ENCODE data around the gene FSTL5. TPM values are rescaled to one million over a fixed set of nuclear protein-coding genes. Genes with fewer than 3 reads are reported as not detected.

FSTL5 gene
- total RNA-seq, 2 experiments from 2014 or later = not detected

- no peaks in the 10 kb centered on the region for H3K4me1 ChIP-seq (ENCODE audit: insufficient read depth, low read length, poor library complexity, severe bottlenecking)
- intact Hi-C loops (cut with micrococcal nuclease; ENCODE audit: unreplicated experiment) = no loop called here
- no peak overlapping the region for H3K27ac ChIP-seq (ENCODE audit: low read depth, low read length, poor library complexity, severe bottlenecking)
- H4K20me1 ChIP-seq (ENCODE audit: insufficient read depth, low read length) = no peaks in the 10 kb centered on the region
- H3K4me2 ChIP-seq (ENCODE audit: low read length) = no peak overlapping the region
- H3K9me3 ChIP-seq (ENCODE audit: low read length) = no peaks in the 10 kb centered on the region
- no peaks in the 10 kb centered on the region for H3K79me2 ChIP-seq (ENCODE audit: insufficient read depth, low read depth, low read length)
- BruUV-seq (replicated peaks) = no TSS peak
- no peaks in the 10 kb centered on the region for H3K36me3 ChIP-seq (ENCODE audit: insufficient read depth, low read length)
- TF ChIP-seq CTCF (conservative IDR thresholded peaks at IDR 0.05; ENCODE audit: low read length) (no peak), EZH2phosphoT487 (IDR thresholded peaks at IDR 0.05; ENCODE audit: borderline replicate concordance, low read depth, low read length) (no peak)
- no peaks in the 10 kb centered on the region for H3K9me2 ChIP-seq (ENCODE audit: insufficient read depth, low read length)
- ChIA-PET CTCF (ENCODE audit: unreplicated experiment) (no interaction called here), POLR2A (interaction anchor here (0.6 kb wide), 1 partner anchor 55 kb away, joined by 4 read pairs; no protein-coding TSS in a partner anchor)
- no peak for DNase-seq (ENCODE audit: low spot score)
- no peak overlapping the region for H3K4me3 ChIP-seq (ENCODE audit: low read depth, low read length, poor library complexity, severe bottlenecking)
- no peak overlapping the region for H2AFZ ChIP-seq (ENCODE audit: low read length)
These were observed 508.7 kb downstream of the FSTL5 start for GRCh38 chr4:161655148-161655547.

DNA sequence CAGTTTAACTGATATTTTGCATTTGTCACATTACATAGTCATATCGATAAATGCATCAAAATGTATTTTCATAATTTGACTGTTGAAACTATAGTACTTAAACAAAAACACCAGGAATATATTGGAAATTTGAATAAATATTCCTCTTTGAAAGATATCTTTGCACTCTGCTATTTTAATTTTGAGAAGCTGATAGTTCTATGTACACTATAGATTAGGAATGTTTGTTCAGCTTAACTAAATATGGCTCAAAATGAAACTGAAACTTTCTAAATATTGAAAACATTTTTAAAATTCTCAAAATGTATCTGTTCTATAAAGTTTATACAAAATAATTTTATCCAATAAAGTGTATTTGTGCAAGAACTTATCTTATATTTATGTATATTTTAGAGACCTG, 510.1 kb downstream of the FSTL5 start:
- Histone ChIP-seq H3K27ac (ENCODE audit: low read depth, low read length, poor library complexity, severe bottlenecking) (no peak overlapping the region), H3K79me2 (ENCODE audit: insufficient read depth, low read depth, low read length) (no peaks in the 10 kb centered on the region), H3K4me2 (ENCODE audit: low read length) (no peak overlapping the region), H4K20me1 (ENCODE audit: insufficient read depth, low read length) (no peaks in the 10 kb centered on the region), H3K4me1 (ENCODE audit: insufficient read depth, low read length, poor library complexity, severe bottlenecking) (no peaks in the 10 kb centered on the region), H3K9me2 (ENCODE audit: insufficient read depth, low read length) (no peaks in the 10 kb centered on the region), H3K9me3 (ENCODE audit: low read length) (no peaks in the 10 kb centered on the region), H3K4me3 (ENCODE audit: low read depth, low read length, poor library complexity, severe bottlenecking) (no peak overlapping the region), H3K36me3 (ENCODE audit: insufficient read depth, low read length) (no peaks in the 10 kb centered on the region), H2AFZ (ENCODE audit: low read length) (no peak overlapping the region)
- no peak for DNase-seq (ENCODE audit: low spot score)
- intact Hi-C loops (cut with micrococcal nuclease; ENCODE audit: unreplicated experiment) = no loop called here
- TF ChIP-seq EZH2phosphoT487 (IDR thresholded peaks at IDR 0.05; ENCODE audit: borderline replicate concordance, low read depth, low read length) (no peak), CTCF (conservative IDR thresholded peaks at IDR 0.05; ENCODE audit: low read length) (no peak)
- ChIA-PET POLR2A (no interaction called here), CTCF (ENCODE audit: unreplicated experiment) (no interaction called here)
- no TSS peak for BruUV-seq (replicated peaks)

- TF ChIP-seq EZH2phosphoT487 (IDR thresholded peaks at IDR 0.05; ENCODE audit: borderline replicate concordance, low read depth, low read length) = no peak
- TF ChIP-seq CTCF (conservative IDR thresholded peaks at IDR 0.05; ENCODE audit: low read length) = no peak
- no peak overlapping the region for H3K27ac ChIP-seq (ENCODE audit: low read depth, low read length, poor library complexity, severe bottlenecking)
These were observed 512.2 kb downstream of the FSTL5 start for GRCh38 chr4:161651586-161651985.

More at GRCh38 chr4:161651586-161651985, 512.2 kb downstream of the FSTL5 start:
- no peaks in the 10 kb centered on the region for H3K9me2 ChIP-seq (ENCODE audit: insufficient read depth, low read length)
- H3K36me3 ChIP-seq (ENCODE audit: insufficient read depth, low read length) = no peaks in the 10 kb centered on the region
- ChIA-PET CTCF (ENCODE audit: unreplicated experiment) (no interaction called here), POLR2A (no interaction called here)
- no peaks in the 10 kb centered on the region for H3K9me3 ChIP-seq (ENCODE audit: low read length)
- H3K4me3 ChIP-seq (ENCODE audit: low read depth, low read length, poor library complexity, severe bottlenecking) = no peak overlapping the region
- H4K20me1 ChIP-seq (ENCODE audit: insufficient read depth, low read length) = no peaks in the 10 kb centered on the region
- DNase-seq (ENCODE audit: low spot score) = no peak
- H3K4me2 ChIP-seq (ENCODE audit: low read length) = no peak overlapping the region
- intact Hi-C loops (cut with micrococcal nuclease; ENCODE audit: unreplicated experiment) = no loop called here
- BruUV-seq (replicated peaks) = no TSS peak
- H3K4me1 ChIP-seq (ENCODE audit: insufficient read depth, low read length, poor library complexity, severe bottlenecking) = no peaks in the 10 kb centered on the region
- no peaks in the 10 kb centered on the region for H3K79me2 ChIP-seq (ENCODE audit: insufficient read depth, low read depth, low read length)
- no peak overlapping the region for H2AFZ ChIP-seq (ENCODE audit: low read length)

Measured in OCI-LY7 (cell line).